ENCODE results near the gene GALNTL6.

The GALNTL6 gene

DNA sequence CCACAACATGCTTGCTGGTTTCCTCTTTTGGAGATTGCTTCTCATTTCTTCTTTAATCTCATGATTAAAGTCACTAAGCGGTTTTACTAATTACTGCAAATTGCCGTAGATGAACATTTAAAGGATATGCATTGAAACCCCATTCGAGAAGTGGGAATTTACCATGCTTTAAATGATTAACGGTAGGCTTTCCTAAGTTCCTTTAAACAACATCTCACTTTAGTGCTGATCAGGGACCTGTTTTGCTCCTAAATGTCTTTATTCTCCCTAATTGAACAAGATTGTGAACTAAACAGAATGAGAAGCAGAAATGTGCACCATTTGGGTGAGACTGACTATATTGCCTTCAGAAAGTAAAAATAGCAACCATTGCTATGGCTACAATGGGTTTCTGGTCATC lies 430.3 kb downstream of the GALNTL6 start:
- no peak for DNase-seq

DNA sequence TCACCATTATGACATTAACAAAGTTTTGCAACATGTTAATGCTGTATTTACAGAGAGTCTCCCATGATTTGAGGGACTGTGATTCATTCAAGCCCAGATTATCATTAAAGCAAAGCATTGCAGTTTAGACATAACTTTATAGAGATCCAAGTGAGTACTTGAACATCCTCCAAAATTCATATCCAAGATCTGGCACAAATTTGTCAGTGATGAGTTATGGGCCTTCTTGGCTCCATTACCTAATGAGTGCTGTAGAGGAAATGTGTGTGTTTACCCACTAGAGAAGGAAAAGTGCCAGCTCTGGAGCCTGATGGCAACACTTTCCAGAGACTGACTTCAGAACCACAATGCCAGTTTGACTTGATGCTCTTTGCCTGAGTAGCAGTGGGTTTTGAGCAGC lies 432.3 kb downstream of the GALNTL6 start:
- no peak for DNase-seq

DNA sequence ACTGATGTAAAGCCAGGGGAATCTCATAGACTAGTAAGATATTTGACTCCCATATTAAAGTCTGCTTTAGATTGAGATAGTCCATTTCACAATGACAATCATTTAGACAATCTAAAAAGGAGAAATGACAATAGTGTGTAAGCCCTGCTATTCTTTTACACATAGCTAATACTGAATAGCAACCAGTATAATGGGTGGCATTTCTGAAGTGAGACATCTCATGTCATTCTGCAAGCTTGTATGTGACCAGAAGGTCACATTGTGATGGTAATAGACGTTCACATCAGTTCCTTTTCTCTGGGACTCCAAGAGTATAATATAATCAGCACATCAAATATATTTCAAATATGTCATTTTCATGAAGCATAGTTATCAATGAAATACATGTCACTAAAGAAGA lies 440.2 kb downstream of the GALNTL6 start:
- DNase-seq = no peak

DNA sequence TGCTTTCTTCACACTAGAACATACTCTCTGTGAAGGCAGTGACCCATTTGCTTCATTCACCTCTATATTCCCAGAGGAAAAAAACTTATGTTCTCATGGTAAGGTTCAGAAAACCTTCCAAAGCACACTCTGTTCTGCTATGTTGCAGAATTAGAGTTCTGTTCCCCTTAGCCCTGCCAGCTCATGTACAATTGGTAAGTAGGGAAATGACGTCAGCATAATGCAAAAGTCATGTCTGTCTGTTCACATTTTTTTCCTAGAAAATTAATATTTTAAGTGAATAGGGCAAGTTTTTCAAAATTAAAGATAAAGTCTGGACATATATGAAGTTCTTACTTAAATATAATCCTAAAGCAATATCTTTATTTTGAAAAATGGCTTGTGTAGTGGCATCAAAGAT lies 443.6 kb downstream of the GALNTL6 start:
- no peak for DNase-seq

DNA sequence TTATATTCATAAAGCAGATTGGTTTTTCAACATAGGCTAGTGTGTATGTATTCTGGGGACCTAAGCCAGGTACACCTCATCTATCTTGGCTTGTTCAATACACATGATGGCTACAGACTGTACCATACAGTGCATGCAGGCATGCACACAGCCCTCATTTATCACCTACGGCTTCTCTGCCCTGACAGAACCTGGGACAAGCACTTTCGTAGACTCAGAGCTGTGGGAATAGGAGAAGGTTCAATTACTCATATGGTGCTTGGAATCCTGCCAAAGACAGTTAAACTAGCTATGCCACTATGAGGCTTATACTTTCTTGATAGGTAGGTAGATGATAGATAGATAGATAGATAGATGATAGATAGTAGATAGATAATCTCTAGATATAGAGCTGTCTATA lies 457.2 kb downstream of the GALNTL6 start:
- DNase-seq = no peak

DNA sequence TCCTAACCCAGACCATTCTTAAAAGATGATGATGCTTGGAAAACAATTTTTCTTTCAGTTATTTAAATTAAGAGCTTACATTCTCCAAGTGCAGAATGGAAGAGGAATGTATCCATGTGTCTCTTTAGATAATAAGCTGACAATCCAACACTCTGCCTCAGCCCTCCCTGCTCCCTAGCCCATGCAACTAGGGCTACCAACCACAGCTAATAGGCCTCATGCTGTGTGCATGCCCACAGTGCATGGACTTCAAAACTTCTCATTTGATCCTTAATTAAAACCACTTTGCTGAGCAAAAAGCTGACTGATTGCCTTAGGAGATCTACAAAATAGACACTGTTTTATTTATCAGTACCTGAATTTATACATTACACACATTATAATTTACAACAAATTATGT lies 473.9 kb downstream of the GALNTL6 start:
- no peak for DNase-seq

DNA sequence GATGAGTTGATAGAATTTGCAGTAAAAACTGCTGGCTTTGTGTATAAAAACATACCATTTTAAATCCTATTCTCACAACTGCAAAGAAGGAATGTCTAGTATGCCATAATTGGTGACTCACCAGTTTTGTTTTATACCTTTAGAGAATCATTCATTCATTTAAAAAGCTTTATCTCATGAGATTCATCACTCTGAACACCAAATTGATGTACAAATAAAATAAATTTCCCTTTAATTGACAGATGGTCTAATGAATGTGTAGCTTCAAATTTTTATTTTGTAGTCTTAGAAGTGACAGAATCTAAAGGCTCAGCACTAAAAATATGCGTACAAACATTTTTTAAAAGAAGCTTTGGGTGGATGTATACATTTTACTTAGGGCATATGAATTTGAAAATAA lies 492.5 kb downstream of the GALNTL6 start:
- DNase-seq = no peak

DNA sequence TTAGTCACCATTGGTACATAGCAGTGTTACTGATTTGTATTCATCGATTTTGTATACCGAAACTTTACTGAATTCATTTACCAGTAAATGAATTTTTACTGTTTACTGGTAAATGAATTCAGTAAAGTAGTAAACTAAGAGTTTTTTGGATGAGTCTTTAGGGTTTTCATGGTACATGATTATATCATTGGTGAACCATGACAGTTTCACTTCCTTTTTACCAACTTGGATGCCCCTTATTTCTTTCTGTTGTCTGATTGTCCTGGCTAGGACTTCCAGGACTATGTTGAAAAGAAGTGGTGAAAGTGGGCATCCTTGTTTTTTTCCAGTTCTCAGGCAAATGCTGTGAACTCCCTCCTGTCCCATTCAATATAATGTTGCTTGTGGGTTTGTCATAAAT lies 494.9 kb downstream of the GALNTL6 start:
- DNase-seq = no peak

DNA sequence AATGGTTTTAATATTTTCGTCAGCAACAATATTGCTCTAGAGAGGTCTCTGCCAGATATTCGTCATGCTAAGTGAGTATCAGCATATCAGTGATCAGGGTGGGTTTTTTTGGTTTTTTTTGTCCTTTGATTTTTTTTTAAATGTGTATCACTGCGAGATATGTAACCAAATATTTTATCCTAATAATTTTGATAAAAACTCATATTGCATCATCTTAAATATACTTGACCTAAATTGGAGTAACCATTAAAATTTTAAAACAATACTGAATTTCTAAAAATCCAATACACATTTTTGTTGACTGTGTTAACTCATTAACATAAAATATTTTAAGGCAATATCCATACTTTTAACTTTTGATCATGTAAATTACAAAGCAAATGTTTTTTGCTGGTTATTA lies 498.5 kb downstream of the GALNTL6 start:
- no peak for DNase-seq

DNA sequence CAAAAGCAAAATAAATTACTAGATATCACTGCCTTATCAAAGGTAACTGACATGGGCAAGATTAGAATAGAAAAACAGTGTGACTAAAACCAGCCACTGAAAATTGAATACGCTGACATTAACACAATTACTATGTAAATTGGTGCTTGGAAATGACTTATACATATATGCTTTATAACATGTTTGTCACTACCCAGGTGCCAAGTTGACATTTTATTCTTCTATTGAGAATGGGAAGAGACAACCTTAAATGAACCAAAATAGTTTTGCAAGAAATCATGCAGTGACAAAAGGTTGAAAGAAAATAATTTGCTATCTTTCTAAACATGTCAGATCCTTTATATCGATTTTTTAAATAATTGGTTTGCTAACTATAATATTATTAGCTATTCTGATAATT lies 510.1 kb downstream of the GALNTL6 start:
- DNase-seq = no peak

DNA sequence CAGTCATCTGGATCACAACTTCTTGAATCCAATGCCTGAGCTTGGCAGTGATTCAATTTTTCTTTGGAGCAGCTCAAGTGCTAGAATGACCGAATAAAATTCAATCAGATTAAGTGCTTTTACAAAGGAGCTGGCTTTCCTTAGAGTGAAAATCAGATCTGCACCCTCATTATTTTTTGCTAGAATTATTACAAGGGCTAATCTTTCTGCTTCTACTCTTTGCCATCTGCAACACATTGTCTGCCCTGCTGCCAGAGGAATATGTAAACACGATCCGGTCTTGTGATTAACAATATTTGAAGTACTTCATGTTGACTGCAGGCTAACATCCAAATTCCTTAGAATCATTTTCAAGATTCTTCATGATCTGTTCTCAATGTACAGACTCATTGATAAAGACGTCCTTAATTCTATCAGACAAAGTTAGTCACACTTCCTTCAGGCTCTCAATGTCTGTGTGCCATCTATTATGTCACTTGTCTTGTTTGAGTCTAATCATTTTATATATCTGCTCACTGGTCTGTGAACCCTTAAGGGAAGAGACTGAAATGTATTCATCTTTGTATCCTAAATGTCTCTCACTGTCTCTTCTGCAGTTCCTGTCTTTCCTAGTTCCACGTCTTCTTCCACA lies 531.2 kb downstream of the GALNTL6 start:
- no peak for DNase-seq

DNA sequence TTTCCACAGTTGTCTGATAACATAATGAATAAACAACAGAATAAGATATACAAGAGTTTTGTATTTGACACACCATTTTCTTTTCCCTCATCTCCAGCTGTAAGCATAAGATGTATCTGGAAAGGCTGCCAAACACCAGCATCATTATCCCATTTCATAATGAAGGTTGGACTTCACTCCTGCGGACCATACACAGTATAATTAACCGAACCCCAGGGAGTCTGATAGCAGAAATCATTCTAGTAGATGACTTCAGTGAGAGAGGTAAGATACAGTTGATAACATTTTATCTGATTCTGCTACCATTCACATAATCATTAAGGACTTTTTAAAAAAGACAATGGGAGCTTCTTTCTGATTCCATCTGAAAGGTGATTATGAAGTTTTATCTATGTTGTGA lies 535.2 kb downstream of the GALNTL6 start:
- no peak for DNase-seq

DNA sequence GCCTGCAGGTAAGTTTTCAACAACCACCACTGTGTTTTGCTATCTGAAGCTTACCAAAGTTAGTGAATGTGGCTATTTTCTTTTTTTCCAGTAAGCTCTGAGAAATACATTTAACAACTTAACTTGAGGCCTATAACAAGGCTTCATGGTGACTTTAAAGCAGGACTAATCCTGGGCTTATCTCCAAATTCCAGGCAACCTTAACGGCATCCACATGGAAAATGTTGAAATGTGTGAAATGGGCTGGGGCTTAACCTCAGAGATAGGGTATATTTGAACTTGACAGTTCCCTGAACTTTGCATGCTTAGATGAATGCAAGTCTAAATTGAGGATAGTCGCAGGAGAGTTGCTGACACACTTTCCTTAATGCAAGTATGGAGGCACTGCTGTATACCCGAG lies 539.2 kb downstream of the GALNTL6 start:
- DNase-seq = no peak

DNA sequence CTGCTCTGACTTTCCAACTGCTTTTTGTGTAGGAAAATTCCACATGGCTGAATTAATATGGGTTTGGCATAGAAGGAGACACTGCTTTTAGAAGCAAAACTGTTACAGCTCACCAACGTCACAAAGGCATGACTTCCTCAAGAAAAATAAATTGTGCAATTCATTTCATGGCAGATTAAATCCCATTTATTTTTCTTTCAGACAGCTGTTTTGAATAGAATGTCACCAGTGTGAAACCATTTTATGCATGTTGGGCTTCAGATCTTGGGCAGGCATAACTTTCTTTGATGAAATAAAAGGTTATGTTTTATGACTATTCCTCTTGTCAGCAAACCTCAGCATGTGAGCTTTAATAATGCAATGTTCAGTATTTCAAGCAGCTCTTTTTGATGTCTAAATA lies 542.8 kb downstream of the GALNTL6 start:
- no peak for DNase-seq

DNA sequence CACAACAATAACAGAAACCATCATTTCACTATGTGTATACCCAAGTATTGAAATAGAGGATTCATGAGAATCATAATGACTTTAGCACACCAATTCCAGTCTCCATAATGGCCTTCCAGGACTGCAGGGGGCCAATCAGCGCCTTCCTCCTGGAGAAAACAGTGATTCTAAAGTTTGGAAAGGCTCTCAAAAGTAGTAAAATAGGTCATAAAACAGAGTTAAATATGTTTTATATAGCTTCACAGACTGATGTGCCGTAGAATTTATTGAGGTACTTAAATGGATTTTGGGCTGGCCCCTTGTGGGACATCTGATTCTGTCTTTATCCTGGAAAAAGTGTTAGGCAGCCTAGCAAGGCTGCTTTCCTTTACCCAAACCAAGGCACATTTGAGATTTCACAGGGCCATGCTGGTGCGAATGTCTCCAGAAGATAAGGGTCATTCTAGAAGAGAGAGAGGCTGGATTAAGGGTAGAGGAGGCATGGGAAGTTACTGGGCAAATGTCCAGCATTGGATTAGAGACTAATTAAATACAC lies 543.9 kb downstream of the GALNTL6 start:
- DNase-seq = no peak

DNA sequence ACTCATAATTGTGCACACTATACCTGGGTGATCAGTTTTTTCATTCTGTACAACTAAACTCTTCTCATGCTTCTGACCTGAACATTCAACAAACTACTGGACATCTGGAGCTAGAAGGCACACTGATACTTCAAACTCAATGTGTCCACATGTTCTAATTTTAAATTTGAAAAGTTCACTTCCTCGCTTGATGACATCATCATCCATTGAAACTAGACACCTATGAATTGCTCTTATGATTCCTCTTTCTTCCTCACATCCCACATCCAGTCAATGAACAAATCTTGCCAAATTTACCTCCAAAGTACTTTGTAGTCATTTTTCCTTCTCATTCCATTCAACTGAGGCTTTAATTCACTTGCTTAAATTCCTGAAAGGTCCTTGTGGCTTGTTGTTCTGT lies 549.4 kb downstream of the GALNTL6 start:
- DNase-seq = no peak

DNA sequence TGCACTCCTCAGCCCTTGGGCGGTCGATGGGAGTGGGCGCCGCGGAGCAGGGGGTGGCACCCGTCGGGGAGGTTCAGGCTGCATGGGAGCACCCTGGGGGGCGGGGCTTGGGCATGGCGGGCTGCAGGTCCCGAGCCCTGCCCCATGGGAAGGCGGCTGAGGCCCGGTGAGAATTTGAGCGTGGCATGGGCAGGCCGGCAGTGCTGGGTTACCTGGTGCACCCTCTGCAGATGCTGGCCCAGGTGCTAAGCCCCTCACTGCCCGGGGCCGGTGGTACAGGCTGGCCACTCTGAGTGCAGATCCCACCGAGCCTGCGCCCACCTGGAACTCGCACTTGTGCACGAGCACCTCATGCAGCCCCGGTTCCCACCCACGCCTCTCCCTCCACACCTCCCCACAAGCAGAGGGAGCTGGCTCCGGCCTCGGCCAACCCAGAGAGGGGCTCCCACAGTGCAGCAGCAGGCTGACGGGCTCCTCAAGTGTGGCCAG lies 556.3 kb downstream of the GALNTL6 start:
- no peak for DNase-seq

DNA sequence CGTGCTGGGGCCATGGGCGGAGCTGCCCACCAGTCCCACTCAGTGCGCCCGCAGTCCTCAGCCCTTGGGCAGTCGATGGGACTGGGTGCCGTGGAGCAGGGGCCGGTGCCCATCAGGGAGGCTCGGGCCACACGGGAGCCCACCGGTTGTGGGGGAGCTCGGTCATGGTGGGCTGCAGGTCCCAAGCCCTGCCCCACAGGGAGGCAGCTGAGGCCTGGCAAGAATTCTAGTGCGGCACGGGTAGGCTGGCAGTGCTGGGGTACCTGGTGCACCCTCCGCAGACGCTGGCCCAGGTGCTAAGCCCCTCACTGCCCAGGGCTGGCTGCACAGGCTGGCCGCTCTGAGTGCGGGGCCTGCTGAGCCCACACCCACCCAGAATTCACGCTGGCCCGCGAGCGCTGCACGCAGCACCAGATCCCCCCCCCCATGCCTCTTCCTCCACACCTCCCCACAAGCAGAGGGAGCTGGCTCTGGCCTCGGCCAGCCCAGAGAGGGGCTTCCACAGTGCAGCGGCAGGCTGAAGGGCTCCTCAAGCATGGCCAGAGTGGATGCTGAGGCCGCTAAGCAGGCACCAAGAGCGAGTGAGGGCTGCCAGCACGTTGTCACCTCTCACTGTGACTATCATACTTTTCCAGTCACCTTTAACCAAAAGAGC lies 564.4 kb downstream of the GALNTL6 start:
- DNase-seq = no peak

DNA sequence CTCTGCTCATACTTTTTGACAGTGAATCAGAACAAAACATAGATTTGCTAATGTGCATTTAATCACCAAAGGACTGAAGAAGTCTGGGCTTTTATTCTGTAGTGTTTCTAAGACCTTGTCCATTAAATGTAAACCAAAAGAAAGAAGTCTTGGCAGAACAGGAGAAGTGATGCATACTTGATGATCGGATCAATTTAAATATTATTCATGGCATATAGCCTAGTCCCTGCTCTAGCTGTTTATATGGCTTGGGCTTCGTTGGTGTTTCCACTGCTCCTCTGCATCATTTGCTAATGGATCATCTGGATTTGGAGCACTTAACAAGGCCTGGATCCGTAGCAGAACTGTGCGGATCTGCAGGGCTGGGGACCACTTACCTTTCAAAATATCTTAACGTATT lies 566.6 kb downstream of the GALNTL6 start:
- DNase-seq = no peak

DNA sequence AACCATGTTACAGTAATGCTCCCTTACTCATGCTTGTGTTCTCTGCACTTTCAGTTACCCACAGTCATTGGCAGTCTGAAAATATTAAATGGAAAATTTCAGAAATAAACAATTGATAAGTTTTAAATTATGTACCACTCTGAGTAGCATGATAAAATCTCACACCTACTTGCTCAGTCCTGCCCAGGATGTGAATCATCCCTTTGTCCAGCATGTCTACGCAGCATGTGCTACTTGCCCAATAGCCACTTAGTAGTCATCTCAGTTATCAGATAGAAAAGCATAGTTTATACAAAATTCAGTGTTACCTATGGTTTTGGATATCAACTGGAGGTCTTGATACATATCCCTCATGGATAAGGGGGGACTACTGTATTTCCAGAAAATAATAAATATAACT lies 577.1 kb downstream of the GALNTL6 start:
- no peak for DNase-seq

DNA sequence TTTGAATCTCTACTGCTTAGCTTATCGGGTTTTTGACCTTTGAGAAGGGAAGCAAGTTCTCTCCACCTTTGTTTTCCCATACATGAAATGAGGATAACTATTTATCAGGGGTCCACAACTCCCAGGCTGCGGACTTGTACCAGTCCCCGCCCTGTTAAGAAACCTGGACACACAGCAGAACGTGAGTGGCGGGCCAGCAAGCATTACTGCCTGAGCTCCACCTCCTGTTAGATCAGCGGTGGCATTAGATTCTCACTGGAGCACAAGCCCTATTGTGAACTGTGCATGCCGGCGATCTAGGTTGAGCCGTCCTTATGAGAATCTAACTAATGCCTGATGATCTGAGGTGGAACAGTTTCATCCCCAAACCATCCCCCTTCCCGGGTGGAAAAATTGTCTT lies 579.5 kb downstream of the GALNTL6 start:
- no peak for DNase-seq

DNA sequence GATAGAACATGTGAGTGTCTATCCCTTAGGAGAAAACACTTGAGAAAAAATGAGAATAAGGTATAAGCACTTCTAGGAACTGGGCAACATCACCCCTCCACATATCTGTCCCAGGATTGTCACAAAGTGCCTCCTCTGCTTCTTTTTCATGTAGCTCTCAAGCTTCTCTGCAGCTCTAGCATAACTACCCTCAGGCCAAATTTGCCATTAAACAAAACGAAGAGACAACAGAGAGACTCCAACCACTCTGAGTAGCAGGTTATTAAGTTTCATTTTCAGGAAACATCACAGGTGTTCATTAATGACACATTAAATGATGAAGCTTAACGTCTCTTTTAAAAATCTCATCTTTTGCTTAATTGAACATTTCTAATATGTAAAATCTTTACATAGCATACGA lies 580.0 kb downstream of the GALNTL6 start:
- no peak for DNase-seq

DNA sequence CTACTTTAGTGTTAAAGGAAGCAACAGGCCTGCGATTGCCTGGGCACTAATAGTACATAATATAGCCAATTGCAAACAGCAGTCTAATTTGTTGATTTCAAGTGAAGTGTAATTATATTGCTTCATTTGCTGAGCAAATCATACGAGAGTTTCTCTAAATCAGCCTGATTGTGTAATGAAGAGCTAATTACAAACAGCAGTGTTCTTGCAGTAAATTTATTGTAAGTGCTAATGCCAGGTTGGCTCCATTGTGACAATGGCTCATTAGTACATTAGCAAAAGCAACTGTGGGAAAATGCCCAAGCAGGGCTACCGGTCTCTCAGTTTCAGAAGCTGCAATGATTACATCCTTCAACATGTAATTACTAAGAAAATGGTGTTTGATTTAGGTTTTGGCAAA lies 591.5 kb downstream of the GALNTL6 start:
- DNase-seq = no peak

DNA sequence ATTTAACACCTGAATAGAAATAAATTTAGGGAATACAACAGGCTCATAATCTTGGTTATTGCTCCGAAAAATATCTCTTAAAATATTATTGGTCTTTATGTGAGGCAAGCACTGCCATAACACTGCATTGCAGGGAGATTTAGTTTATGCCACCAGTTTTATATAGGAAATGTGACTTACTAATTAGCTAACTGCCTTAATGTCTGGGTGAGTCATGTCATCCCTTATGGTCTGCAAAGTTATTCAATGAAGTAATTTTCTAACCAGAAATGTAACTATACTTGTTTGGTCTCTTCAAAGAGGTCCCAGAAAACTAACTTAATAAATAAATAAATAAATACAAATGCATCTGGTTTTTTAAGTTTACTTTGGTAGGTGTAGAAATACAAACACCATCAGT lies 597.2 kb downstream of the GALNTL6 start:
- DNase-seq = no peak

DNA sequence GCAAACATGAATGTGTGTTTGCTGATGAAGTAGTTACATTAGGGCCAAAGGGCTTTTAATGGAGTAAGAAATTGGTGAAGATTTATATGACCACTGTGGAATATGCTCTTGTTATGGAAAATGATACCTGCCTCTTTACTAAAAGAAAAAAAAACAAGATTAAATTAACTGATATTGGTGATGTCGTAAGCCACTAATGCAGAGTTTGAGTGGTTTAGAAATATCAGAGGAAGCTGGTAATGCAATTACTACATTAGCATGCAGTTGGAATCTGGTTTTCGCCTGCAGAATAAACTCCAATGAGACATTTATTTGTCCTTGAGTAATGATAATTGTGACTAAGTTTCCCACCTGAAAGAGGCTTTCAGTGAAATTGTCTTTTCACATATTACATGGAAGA lies 597.9 kb downstream of the GALNTL6 start:
- DNase-seq = no peak

All from hematopoietic multipotent progenitor cell treated with erythropoietin and hydrocortisone succinate and interleukin-3 and kit ligand, for 8 days (in vitro differentiated cells).